DMS153 treated with DMSO at 0.1 percent for 48 hours (cell line): ENCODE data around the gene LMNB1.

Experiments used
- DNase-seq: peaks from one replicate; lab custom pipeline; 2025; ENCODE audit not compliant: unreplicated experiment; lab: John Stamatoyannopoulos, UW

LMNB1 gene

DNA sequence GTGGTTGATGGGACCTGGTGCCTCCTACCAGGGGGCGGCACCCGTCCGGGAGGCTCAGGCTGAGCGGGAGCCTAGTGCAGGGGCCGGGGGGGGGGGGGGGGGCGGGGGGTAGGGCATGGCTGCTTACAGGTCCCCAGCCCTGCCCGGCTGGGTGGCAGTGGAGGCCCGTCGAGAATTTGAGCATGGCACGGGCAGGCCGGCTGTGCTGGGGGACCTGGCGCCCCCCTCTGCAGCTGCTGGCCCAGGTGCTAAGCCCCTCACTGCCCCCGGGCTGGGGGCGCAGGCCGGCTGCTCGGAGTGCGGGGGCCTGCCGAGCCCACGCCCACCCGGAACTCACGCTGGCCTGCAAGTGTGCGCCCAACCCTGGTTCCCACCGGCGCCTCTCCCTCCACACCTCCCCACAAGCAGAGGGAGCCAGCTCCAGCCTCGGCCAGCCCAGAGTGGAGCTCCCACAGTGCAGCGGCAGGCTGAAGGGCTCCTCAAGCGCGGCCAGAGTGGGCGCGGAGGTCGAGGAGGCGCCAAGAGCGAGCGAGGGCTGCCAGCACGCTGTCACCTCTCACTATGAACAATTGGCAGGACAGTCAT is 77.7 kb downstream of the LMNB1 start:
- DNase-seq: no peak

DNA sequence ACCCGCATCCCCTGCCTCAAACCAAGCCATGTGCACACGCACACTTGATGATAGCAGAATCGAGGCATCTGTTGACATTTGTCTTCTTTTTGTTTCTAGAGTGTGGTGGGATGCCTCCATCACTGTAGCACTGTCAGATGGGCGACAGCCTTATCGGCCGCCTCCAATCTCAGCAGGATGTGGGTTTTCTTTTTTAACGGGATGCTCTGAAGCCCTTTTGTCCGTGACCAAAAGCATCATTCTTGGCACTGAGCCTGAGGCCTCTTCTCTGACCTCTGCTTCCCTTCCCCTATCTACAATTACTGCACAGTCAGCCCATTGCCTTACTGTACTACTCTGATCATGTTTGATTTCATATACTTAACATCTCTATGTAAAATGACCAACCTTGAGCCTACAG is 78.3 kb downstream of the LMNB1 start:
- no peak for DNase-seq

DNA sequence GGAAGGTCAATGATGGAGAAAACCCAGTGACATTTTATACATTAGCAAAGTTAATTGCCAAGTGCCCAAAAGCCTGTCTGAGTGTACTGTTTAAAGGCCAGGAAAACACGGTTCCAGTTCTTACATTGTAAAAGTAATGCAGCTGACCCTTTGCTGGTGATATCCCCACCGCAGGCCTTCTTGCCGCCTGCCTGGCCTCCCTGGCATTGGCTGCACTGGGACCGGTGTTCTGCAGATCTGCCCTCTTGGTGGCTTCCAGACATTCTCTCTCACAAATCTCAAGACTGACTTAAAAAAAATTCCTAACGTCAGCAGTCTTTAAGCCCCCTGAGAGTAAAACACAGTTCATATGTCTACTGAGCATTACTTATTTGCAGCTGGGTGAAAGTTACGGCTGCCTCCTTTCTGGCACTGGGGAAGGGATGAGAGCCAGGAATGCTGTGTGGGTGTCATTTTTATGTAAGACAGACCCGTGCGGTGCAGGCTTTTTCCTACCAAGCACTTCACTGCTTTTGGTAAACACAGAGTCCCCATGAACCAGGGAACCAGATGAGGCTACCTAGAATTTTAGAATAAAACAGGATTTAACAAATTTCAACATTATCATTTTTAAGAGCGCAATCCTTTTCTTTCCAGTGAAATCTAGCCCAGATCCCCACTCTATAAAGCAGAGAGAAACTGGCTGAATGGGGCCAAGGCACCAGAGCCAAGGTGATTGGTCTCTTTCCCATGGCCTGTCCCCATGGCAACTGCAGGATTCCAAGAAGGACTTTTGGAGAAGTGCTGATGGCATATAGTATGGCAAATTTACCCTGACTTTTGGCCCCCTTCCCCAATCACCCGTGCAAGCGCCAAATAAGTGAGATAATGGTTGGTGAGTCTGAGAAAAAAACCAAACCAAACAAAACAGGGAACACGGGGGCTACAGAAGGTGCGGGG is 80.8 kb downstream of the LMNB1 start:
- no peak for DNase-seq

DNA sequence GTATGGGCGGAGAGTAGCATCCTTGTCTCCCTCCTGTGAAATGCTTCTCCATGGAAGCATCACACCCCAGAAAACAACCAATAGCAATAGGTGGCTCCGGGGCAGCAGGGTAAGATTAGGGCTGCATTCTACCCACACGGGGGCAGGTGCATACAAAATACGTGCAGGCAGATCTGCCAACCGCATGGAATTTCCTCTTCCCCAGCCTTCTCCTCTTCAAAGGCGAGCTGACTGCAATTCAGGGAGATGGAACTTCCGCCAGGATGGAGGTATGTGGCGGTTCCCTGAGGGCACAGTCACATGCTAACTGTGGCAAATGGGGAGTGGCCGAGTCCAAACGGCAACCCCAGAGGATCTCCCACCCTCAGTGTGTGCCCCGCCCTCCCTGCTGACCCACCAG is 81.5 kb downstream of the LMNB1 start:
- DNase-seq: no peak

DNA sequence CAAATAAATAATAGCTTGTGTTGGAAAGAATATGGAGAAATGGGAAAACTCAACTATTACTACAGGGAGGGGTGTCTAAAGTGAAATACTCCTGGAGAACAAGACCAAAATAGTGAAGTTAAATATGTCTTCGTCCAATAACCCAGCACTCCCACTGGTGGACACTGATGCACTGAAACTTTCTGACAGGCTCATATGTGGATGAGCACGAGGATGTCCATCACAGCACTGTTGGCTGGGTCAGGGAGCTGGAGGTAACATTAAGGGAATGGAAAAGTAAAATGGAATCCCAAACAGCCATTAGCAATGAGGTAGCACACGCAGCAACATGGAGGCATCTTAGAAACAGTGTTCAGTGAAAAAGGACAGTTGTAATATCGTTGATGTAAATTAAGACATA is 86.5 kb downstream of the LMNB1 start:
- no peak for DNase-seq

DNA sequence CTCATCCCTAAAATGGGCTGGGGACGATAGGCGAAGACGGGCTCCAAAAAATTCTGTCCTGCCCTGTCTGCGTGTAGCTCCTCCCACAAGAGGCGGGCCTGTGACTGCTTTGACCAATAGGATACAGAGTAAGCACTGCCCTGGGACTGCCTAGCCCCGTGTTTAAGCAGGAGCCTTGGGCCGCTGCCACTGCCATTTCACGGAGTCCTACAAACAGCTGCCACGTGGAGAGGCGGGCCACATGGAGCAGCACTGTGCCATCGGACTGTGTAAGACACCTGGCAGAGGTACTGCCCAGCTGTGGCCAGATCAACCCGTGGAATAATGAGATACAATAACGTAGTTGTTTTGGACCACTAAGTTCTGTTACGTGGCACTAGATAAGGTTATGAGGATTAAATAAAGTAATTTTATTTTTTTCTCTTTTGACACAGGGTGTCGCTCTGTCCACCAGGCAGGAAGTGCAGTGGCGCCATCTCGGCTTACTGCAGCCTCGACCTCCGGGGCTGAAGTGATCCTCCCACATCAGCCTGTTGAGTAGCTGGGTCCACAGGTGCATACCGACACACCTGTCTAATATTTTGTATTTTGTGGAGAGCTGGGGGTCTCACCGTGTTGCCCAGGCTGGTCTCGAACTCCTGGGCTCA is 87.2 kb downstream of the LMNB1 start:
- DNase-seq: no peak

DNA sequence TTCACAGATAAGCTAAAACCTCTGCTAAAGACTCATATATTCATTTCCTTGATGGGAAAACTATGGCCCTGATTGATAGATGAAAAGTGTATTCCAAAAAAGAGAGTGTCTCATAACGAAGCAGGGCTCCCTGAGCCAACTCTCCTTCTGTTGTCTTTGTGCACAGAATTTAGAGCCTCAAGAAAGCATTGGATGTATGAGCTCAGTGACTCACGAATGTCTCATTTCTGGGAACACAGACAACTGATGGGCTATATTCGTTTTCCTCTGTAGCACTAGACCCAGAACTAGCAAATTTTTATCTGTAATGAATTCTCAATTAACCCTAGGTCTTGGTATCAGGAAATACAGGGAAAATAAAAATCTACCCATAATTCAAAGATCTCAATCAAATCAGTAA is 88.4 kb downstream of the LMNB1 start:
- DNase-seq: no peak

DNA sequence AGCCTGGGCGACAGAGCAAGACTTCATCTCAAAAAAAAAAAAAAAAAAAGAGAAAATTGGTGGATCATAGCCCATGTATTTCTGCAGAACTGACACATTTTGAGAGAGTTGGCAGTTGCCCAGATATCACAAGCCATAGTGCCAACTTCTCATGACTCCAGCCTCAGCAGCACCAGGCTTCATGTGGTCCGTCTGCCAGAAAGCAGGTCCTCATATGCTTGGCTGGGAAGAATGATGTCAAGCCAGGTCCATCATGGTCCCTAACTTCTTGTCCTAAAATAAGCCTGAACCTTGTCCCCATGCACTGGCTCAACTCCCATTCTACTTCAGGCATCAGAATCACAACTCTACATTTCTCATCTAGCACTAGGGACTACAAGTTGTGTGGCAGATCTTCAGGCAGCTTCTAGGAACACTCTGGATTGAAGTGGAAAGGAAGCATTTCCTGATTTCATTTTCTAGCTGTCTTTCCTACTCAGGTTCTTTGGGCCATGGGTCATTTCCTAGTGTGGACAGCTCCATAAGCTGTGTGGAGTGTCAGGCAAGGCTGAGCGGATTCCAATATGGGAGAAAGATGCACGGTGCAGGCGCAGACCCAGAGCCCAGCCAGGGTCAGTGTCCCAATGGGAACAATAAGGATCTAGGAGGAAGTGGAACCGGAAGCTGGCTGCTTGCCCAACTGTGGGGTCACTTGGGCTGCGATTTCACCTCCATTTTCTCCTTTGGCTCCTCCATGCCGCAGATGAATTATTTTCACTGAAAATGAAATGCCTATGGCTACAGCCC is 90.1 kb downstream of the LMNB1 start:
- DNase-seq: no peak

DNA sequence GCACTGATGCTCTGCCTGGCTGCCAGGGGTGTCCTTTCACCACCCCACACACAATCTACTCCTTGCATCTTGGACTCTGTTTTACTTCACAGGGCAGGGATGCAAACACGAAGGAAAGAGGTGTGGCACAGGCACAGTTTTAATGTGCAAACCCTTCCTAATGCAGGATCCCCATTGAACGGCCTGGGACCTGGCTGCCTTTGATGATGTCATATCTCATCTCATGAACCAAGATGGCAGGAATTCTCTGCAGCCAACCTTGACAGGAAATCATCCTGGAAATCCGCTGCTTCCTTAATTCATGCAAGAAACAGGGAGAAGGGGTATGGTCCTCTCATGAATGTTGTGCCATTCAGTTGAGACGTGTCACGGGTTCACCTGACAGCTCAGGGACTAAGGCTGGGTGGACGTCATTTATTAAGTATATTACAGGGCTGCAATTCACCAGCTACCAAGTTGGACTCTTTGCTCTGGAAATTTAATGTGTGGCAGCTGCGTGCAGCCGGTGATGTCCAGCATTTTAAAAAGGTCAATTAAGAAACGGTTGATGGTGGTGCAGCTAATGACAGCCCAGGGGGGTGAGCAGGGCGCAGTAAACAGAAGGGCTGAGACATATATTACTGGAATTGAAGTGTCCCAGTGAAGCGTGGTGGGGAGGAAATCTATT is 91.5 kb downstream of the LMNB1 start:
- DNase-seq: no peak

DNA sequence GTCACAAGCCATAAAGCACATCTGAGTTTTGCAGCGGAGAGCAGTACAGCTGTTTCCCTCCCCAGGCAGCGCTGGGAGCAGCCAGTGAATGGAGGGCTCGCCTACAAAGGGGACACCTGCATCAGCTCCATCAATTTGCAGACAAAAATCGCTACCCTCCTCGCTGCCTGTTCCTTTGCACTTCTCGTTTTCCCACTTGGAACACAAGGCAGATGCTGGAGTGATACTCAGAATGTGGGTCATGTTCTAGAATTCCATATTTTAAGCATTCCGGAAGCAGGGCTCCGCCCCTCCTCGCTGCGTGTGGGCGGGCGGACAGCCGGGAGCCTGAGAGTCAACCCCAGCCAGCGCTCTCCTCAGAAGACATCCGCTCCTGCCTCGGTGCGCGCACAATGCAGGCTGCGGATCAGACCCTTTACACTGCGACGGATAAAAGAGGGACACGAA is 92.1 kb downstream of the LMNB1 start:
- no peak for DNase-seq

DNA sequence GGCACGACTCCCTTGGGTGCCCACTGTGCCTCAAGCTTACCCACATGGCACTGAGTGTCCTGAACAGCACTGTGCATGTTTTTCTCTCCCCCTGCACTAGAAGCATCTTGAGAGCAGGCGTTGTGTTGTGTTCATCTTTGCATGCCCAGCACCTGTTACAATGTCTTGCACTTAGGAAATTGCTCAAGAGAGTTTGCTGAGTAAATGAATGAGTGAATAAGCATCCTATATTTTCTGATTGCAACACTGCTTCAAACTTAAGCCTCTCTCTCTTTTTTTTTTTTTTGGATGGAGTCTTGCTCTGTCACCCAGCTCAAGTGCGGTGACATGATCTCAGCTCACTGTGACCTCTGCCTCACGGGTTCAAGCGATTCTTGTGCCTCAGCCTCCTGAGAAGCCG is 94.5 kb downstream of the LMNB1 start:
- no peak for DNase-seq

DNA sequence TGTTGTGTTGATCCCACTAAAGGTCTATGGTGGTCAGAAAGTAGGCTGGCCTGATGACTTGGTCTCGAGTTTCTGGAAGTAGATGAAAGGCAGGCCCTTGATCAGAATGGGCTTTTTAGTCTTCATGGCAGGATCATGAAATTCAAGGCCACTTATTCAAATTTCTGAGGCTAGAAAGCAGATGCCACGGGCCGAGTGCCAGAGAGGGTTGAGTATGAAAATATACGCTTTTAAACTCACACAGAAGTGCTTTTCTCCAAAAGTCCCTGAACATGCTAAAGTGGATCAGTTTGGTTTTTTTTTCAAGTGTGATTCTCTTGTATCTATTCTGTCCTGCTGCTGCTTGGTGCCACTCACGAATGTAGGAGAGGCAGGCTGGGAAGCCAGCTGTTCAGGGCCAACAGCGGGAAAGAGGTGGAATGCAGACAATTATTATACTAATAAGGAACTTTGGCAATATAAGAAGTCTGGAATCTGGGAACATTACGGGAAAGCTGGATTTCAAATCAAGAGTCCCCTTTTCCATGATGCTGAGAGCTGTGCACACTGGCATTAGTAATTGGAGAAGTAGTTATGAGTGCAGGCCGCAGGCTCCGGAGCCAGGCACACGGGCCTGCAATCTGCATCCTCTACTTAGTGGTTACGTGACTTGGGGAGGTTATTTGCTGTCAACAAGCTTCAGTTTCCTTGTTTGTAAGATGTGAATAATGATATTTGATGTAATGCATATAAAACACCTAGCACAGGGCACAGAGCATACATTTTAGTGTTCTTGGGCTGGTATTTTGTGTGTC is 95.8 kb downstream of the LMNB1 start:
- no peak for DNase-seq

DNA sequence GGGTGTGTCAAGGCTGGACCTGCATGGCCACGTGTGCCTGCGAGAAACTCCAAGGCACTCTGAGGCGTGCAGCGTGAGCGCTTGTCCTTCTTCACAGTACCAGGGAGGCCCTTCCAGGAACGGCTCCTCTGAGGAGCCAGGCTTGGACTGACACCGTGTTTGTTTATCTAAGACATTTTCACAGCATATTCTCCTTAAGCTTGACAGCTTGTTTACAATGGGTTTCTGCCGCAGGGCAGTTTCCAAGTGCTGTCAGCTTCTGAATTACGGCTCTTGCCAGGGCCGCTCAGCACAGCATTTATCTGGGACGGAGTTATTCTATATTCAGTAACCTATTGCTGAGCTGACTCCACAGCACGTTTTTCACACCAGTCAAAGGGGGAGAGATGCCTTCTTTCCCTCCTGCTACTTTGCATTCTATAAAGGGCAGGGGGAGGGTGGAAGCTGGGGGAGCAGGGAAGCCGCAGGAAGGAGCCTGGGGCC is 98.4 kb downstream of the LMNB1 start:
- no peak for DNase-seq

DNA sequence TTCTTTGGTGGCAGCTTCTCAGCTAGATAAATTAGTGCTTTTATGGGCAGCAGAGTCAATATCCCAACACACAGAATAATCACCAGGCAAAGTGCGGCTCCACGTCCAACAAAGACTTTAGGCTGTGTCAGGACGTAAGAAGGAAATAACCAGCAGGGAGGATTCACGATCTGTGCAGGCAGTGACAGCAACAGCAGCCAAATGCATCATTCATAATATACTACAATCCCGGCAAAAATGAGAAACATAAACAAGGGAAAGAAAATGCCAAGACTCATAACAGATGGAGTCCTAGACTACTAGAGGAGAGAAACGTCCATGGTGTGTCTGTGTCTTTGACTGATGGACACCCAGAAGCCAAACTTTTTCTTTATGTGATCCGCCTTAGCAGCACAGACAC is 100.7 kb downstream of the LMNB1 start:
- DNase-seq: no peak

DNA sequence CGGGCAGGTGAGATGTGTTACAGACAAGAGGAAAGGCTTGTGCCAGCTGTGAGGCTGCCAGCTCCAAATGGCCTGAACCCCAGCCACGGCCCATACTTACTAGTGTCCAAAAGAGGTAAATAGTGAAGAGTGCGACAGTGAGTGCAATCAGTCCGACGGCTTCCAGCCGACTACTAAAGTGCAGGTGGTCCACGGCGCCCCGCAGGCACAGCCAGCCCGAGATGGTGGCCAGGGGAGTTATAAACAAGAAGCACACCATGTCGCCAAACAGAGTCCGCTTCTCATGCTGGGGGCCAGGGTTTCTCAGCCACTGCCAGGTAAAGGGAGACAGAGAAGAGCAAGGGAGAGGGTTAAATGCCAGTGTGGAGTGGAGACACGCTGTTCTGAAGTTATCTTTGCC is 101.1 kb downstream of the LMNB1 start:
- no peak for DNase-seq

DNA sequence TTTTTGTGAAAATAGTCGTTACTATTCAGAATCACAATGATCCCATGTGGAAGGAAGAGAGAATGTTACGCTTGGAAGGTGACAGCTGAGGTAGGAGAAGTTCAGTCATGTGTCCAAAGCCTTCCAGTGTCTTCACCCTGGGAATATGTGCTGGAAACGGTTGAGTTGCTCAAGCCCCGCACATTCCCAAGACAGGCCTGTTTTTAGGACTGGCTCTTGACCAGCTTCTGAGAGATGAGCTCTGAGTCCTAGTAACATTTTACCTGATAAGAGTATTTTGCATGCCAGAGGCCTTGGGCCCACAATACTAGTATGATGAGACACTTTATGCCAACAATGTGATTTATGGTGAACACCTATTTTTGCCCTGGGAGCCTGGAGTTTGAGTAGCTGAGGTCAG is 101.7 kb downstream of the LMNB1 start:
- no peak for DNase-seq

DNA sequence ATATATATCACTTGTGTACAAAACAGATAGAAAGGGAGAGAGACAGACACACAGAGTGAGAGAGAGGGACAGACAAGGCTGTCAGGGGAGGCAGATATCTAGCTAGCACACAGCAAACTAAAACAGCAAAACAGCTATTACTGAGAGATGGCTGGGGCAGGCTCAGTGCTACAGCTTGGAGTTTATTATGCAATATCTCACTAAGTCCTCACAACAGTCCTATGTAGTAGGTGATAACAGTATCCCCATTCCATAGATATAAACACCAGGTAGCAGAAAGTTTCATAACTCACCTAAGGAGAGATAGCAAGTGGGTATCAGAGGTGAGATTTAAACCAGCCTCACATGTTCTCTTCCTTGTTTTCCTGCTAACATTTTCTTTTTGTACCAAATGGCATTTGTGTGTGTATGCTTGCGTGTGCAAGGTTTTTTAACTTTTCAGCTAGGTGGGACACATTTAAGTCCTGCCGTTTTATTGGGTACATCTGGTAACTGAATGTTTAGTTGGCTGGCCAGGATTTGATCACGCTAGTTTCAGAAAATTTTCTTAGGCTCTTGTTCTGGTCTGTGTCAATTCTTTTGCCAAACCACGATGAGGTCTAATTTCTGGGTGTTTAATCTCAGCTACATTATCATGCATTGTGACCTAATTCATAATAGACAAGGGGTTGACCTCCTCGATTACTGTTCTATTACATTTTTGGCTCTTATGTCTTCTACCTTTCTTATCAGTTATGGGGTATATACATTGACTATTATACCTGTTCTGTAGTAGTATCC is 105.1 kb downstream of the LMNB1 start:
- no peak for DNase-seq

DNA sequence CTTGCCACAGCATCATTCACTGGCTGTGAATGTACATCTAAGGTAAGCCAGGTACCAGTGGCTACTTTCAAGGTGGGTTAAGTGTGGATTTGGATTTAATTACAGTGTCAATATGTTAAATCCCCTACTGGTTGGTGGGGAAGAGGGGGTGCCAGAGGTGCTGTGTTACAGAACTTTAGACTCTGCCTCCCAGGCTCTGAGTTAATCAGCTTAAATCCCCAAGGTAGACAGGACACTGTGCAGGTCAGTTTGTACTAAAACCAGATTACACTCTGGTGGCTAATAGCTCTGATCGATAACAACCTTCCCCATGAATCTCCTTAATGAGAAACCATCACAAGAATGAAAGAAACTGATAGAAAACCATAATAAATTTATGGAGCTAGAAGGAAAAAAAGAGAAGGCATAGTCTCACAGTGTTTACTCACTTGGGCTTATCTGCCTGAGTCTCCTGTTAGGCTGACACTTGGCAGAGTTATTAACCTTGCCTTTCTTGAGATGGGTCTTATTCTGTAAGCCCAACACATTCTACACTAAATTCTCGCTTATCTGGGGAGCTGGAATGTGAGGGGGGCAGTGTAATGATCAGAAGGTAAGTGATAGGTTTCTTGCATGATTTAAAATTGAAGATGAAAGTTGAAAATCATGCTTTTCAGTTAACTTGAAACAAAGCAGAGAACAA is 106.8 kb downstream of the LMNB1 start:
- DNase-seq: no peak
